GM18868 (cell line): Measurements from ENCODE around the gene B3GAT2.

Experiments used
- ATAC-seq: cut with Tn5 transposase; IDR thresholded peaks from one replicate; pipeline ENCODE4 v1.9.1; 2021; ENCODE audit warnings: mild to moderate bottlenecking, moderate library complexity; ENCODE audit not compliant: unreplicated experiment

The B3GAT2 gene

GRCh38 chr6:70844301-70844700, 112.6 kb downstream of the B3GAT2 start:
- ATAC-seq: no peak

- no peak for ATAC-seq
These were observed 113.4 kb downstream of the B3GAT2 start for GRCh38 chr6:70843328-70843918.

GRCh38 chr6:70842541-70842940, 114.3 kb downstream of the B3GAT2 start:
- ATAC-seq: no peak

GRCh38 chr6:70841112-70841511, 115.7 kb downstream of the B3GAT2 start:
- ATAC-seq: no peak

GRCh38 chr6:70839286-70840266, 117.3 kb downstream of the B3GAT2 start:
- ATAC-seq: peak; percentile 81

GRCh38 chr6:70838907-70839285, 118.0 kb downstream of the B3GAT2 start:
- no peak for ATAC-seq

- ATAC-seq: no peak
These were observed 122.3 kb downstream of the B3GAT2 start for GRCh38 chr6:70834520-70834919.

- no peak for ATAC-seq
These were observed 125.4 kb downstream of the B3GAT2 start for GRCh38 chr6:70831427-70831826.

GRCh38 chr6:70823651-70824050, 133.2 kb downstream of the B3GAT2 start:
- peak; percentile 88 for ATAC-seq

- ATAC-seq: no peak
These were observed 135.1 kb downstream of the B3GAT2 start for GRCh38 chr6:70821751-70822150.

GRCh38 chr6:70820778-70821177, 136.1 kb downstream of the B3GAT2 start:
- ATAC-seq: no peak

- ATAC-seq: no peak
These were observed 137.2 kb downstream of the B3GAT2 start for GRCh38 chr6:70819646-70820045.

- no peak for ATAC-seq
These were observed 143.0 kb downstream of the B3GAT2 start for GRCh38 chr6:70813885-70814284.

GRCh38 chr6:70811788-70812187, 145.1 kb downstream of the B3GAT2 start:
- no peak for ATAC-seq
